NCI-H82 (cell line): ENCODE measurements around the gene MFGE8.

Source experiments
- DNase-seq: peaks from one replicate; lab custom pipeline; 2025; lab: John Stamatoyannopoulos, UW

Gene MFGE8

GRCh38 chr15:88872106-88872505, 41.1 kb downstream of the MFGE8 start:
- no peak for DNase-seq

- DNase-seq: no peak
Measured at GRCh38 chr15:88871313-88871712, 41.9 kb downstream of the MFGE8 start.

GRCh38 chr15:88866295-88866881, 46.8 kb downstream of the MFGE8 start:
- no peak for DNase-seq

GRCh38 chr15:88865498-88866099, 47.6 kb downstream of the MFGE8 start:
- no peak for DNase-seq

DNA sequence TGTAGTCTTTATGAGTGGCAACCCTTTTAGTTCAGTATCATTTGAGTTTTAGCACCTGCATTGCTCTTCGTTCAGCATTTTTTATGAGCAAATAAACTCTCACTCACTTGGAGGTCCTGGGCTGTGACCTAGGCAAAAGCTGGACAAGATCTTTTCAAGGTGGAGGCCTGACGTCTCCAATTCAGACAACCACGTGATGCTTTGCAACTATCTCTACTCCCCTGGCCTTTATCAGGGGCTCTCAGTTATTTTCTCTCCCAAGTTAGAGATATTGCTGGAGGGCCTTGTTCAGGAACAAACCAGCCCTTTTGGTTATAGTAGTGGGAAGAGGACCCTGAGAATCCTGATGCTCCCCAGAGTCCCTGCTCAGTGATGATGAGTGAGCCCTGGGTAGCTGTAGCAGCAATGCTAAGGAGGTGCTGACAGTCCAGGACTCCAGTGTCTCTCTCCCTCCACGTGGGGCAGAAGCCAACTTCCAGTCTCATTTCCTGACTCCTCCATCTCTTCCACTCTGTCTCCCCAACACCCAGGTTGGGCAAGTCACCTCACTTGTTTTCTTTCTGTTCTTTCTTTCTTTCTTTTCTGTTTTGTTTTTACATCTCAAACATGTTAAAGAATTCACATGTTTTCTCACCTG, 48.2 kb downstream of the MFGE8 start:
- DNase-seq: no peak

GRCh38 chr15:88863412-88863811, 49.8 kb downstream of the MFGE8 start:
- no peak for DNase-seq

DNA sequence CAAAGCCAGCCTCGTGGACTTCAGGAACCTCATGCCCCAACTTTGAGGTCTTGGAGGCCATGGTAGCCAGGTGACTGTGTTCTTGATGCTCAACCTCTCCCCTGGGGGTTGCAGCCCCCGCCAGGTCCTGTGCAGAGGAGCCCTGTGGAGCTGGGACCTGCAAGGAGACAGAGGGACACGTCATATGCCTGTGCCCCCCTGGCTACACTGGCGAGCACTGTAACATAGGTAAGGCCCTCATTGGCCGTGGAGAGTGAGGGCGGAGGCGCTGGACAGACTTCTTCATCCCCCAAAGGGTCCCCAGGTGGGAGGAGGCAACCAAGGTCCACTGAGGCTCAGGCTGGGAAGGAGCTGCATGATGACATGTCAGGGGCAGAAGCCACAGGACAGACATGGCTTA, 53.0 kb downstream of the MFGE8 start:
- DNase-seq: no peak

GRCh38 chr15:88859550-88859949, 53.6 kb downstream of the MFGE8 start:
- no peak for DNase-seq

- no peak for DNase-seq
Measured at GRCh38 chr15:88858934-88859333, 54.2 kb downstream of the MFGE8 start.

- DNase-seq: no peak
Measured at GRCh38 chr15:88852476-88852875, 60.7 kb downstream of the MFGE8 start.

DNA sequence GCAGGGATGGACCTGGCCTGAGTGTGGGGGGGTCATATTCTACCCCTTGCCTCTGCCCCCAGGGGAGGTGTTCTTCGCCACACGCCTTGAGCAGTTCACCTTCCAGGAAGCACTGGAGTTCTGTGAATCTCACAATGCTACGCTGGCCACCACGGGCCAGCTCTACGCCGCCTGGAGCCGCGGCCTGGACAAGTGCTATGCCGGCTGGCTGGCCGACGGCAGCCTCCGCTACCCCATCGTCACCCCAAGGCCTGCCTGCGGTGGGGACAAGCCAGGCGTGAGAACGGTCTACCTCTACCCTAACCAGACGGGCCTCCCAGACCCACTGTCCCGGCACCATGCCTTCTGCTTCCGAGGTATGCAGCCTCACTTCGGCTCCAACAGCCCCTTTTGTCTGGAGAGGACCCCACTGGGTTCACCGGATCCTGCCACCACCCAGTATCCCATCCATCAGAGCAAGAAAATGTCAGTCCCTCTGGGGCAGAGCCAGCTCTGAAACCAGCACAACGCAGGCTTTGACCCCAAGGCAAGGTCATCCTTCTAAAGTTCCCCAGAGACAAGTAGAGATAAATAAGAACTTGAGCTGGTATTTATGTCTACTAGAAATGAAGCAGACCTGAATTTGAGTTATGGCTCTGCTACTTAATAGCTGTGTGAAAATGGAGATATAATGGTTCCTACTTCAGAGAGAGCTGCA, 63.7 kb downstream of the MFGE8 start:
- no peak for DNase-seq
